ENCODE results near the gene VIT.

The VIT gene

GRCh38 chr2:36843838-36844237 lies 147.3 kb downstream of the VIT start:
- Histone ChIP-seq H3K36me3 (ENCODE audit: insufficient read depth, low read length) (peaks cover 10% of the 10 kb centered on the region; the same call in 1 of the 2 replicates), H3K4me2 (ENCODE audit: low read depth, low read length, poor library complexity, severe bottlenecking) (no peak overlapping the region), H3K4me3 (ENCODE audit: low read length, poor library complexity, severe bottlenecking) (no peak overlapping the region), H3K27me3 (ENCODE audit: insufficient read depth, low read length, poor library complexity, severe bottlenecking) (no peaks in the 10 kb centered on the region), H3K79me2 (ENCODE audit: insufficient read depth, low read length) (no peaks in the 10 kb centered on the region), H3K9me3 (ENCODE audit: insufficient read depth, low read depth, low read length) (no peaks in the 10 kb centered on the region), H3K9ac (ENCODE audit: low read depth, low read length, poor library complexity, severe bottlenecking) (no peak overlapping the region), H3F3A (ENCODE audit: low read depth) (no peaks in the 10 kb centered on the region), H3K9me2 (replicated peaks; ENCODE audit: low read depth, low read length) (no peaks in the 10 kb centered on the region), H3K4me1 (ENCODE audit: insufficient read depth, low read length, poor library complexity, severe bottlenecking) (no peaks in the 10 kb centered on the region), H2AFZ (ENCODE audit: low read length) (no peak overlapping the region), H4K20me1 (ENCODE audit: insufficient read depth, low read length, poor library complexity, severe bottlenecking) (no peaks in the 10 kb centered on the region)
- no peak for TF ChIP-seq EZH2phosphoT487 (IDR thresholded peaks at IDR 0.05; ENCODE audit: borderline replicate concordance)
- no peak for TF ChIP-seq CTCF (conservative IDR thresholded peaks at IDR 0.05; ENCODE audit: low read length)

- no peaks in the 10 kb centered on the region for H3K79me2 ChIP-seq (ENCODE audit: insufficient read depth, low read length)
- H3K27me3 ChIP-seq (ENCODE audit: insufficient read depth, low read length, poor library complexity, severe bottlenecking) = no peaks in the 10 kb centered on the region
- H2AFZ ChIP-seq (ENCODE audit: low read length) = no peak overlapping the region
- H3K4me2 ChIP-seq (ENCODE audit: low read depth, low read length, poor library complexity, severe bottlenecking) = no peak overlapping the region
- no peak overlapping the region for H3K4me3 ChIP-seq (ENCODE audit: low read length, poor library complexity, severe bottlenecking)
- no peaks in the 10 kb centered on the region for H4K20me1 ChIP-seq (ENCODE audit: insufficient read depth, low read length, poor library complexity, severe bottlenecking)
- no peaks in the 10 kb centered on the region for H3K4me1 ChIP-seq (ENCODE audit: insufficient read depth, low read length, poor library complexity, severe bottlenecking)
- H3K9me2 ChIP-seq (replicated peaks; ENCODE audit: low read depth, low read length) = no peaks in the 10 kb centered on the region
- H3K36me3 ChIP-seq (ENCODE audit: insufficient read depth, low read length) = peaks cover 37% of the 10 kb centered on the region; the same call in 1 of the 2 replicates
- no peaks in the 10 kb centered on the region for H3F3A ChIP-seq (ENCODE audit: low read depth)
- no peaks in the 10 kb centered on the region for H3K9me3 ChIP-seq (ENCODE audit: insufficient read depth, low read depth, low read length)
- no peak overlapping the region for H3K9ac ChIP-seq (ENCODE audit: low read depth, low read length, poor library complexity, severe bottlenecking)
- no peak for TF ChIP-seq CTCF (conservative IDR thresholded peaks at IDR 0.05; ENCODE audit: low read length)
- no peak for TF ChIP-seq EZH2phosphoT487 (IDR thresholded peaks at IDR 0.05; ENCODE audit: borderline replicate concordance)
Observed at GRCh38 chr2:36849265-36849664, 152.8 kb downstream of the VIT start.

GRCh38 chr2:36854241-36854640 lies 157.7 kb downstream of the VIT start:
- Histone ChIP-seq H3K27me3 (ENCODE audit: insufficient read depth, low read length, poor library complexity, severe bottlenecking) (no peaks in the 10 kb centered on the region), H3K79me2 (ENCODE audit: insufficient read depth, low read length) (no peaks in the 10 kb centered on the region), H4K20me1 (ENCODE audit: insufficient read depth, low read length, poor library complexity, severe bottlenecking) (no peaks in the 10 kb centered on the region), H3K9me3 (ENCODE audit: insufficient read depth, low read depth, low read length) (no peaks in the 10 kb centered on the region), H3K36me3 (ENCODE audit: insufficient read depth, low read length) (peaks cover 36% of the 10 kb centered on the region; the same call in 1 of the 2 replicates), H3K4me2 (ENCODE audit: low read depth, low read length, poor library complexity, severe bottlenecking) (no peak overlapping the region), H3K4me1 (ENCODE audit: insufficient read depth, low read length, poor library complexity, severe bottlenecking) (no peaks in the 10 kb centered on the region), H2AFZ (ENCODE audit: low read length) (no peak overlapping the region), H3K9ac (ENCODE audit: low read depth, low read length, poor library complexity, severe bottlenecking) (no peak overlapping the region), H3K9me2 (replicated peaks; ENCODE audit: low read depth, low read length) (no peaks in the 10 kb centered on the region), H3F3A (ENCODE audit: low read depth) (no peaks in the 10 kb centered on the region), H3K4me3 (ENCODE audit: low read length, poor library complexity, severe bottlenecking) (no peak overlapping the region)
- TF ChIP-seq EZH2phosphoT487 (IDR thresholded peaks at IDR 0.05; ENCODE audit: borderline replicate concordance) (no peak), CTCF (conservative IDR thresholded peaks at IDR 0.05; ENCODE audit: low read length) (no peak)

Data from Loucy (cell line).